HepG2 (cell line): Measurements from ENCODE around the gene CARD19. TPM values are rescaled to one million over a fixed set of nuclear protein-coding genes. Genes with fewer than 3 reads are reported as not detected.

Experiments used
- ATAC-seq: fragments of 200-7000 bp; cut with Tn5 transposase; 3 replicates; pipeline ENCODE4 v1.9.1; 2020; ENCODE audit warnings: mild to moderate bottlenecking, moderate library complexity
- BruUV-seq: library from RNA; stranded (reverse); fragments of 400-500 nt; replicated peaks from 2 replicates; lab custom pipeline; 2021; lab: Mats Ljungman, UMichigan
- CTCF ChIA-PET: fragments of 300-600 bp; formaldehyde crosslinking; extraction: SDS; loops from one replicate; lab custom pipeline; 2021; ENCODE audit warnings: low total read pairs, inconsistent platforms, low intra/inter-chr PET ratio; lab: Yijun Ruan, JAX
- POLR2A ChIA-PET: fragments of 350-600 bp; sonication (Branson Sonifier 250); formaldehyde crosslinking; loops from one replicate; lab custom pipeline; 2020; ENCODE audit warnings: antibody characterized with exemption, inconsistent platforms; lab: Yijun Ruan, JAX
- DNase-seq: peaks from one replicate; pipeline ENCODE4 v3.0.0-alpha.2; 2015; ENCODE audit warnings: low spot score
- FAIRE-seq: peaks from 3 replicates; lab custom pipeline; 2011; peaks lifted over from hg19 to GRCh38; lab: Jason Lieb, UNC
- H2AFZ ChIP-seq: one replicate; pipeline ENCODE4 v1.6.1; 2011; ENCODE audit warnings: low read length, inconsistent platforms
- H3K27ac ChIP-seq: fragments of 300-600 bp; 3 replicates; pipeline ENCODE4 v1.8.0; 2011; ENCODE audit warnings: mixed run types, mild to moderate bottlenecking, mixed read lengths, low read length, inconsistent platforms; ENCODE audit not compliant: insufficient read depth; ENCODE audit errors: extremely low read length
- H3K27me3 ChIP-seq, 2 experiments: fragments of 200-600 bp in 1 of 2; 2 replicates in 1 of 2; 3 replicates in 1 of 2; pipeline versions ENCODE4 v1.6.0 to v1.8.0; 2011; ENCODE audit warnings: low read length in 2 of 2, mild to moderate bottlenecking in 2 of 2, moderate library complexity in 2 of 2, inconsistent platforms in 1 of 2; ENCODE audit not compliant: insufficient read depth in 2 of 2, control insufficient read depth in 1 of 2
- H3K36me3 ChIP-seq, 2 experiments: fragments of 200-600 bp in 1 of 2; replicated peaks in 1 of 2; 2 replicates in 1 of 2; 3 replicates in 1 of 2; pipeline versions ENCODE4 v1.5.1 to v1.8.0; 2011; ENCODE audit warnings: low read length in 2 of 2, inconsistent platforms in 1 of 2; ENCODE audit not compliant: insufficient read depth in 2 of 2, control insufficient read depth in 1 of 2
- H3K4me1 ChIP-seq: 2 replicates; pipeline ENCODE4 v1.5.1; 2012; ENCODE audit warnings: low read length, inconsistent platforms; ENCODE audit not compliant: insufficient read depth
- H3K4me2 ChIP-seq: 2 replicates; pipeline ENCODE4 v1.6.0; 2011; ENCODE audit warnings: low read depth, low read length, inconsistent platforms
- H3K4me3 ChIP-seq, 3 experiments: fragments of 200-600 bp in 1 of 3; sonication (generic), shearing (Covaris generic) in 1 of 3; replicated peaks in 1 of 3; 2 replicates each; pipeline ENCODE4 v1.5.1; 2011 to 2016; ENCODE audit warnings: low read length in 3 of 3, inconsistent platforms in 2 of 3, low read depth in 2 of 3, mild to moderate bottlenecking in 2 of 3, control low read depth in 1 of 3, mixed read lengths in 1 of 3; ENCODE audit not compliant: insufficient read depth in 1 of 3
- H3K79me2 ChIP-seq: one replicate; pipeline ENCODE4 v1.6.1; 2011; ENCODE audit warnings: low read length, inconsistent platforms; ENCODE audit not compliant: insufficient read depth
- H3K9ac ChIP-seq: 2 replicates; pipeline ENCODE4 v1.6.0; 2011; ENCODE audit warnings: mild to moderate bottlenecking, low read depth, low read length, inconsistent platforms; ENCODE audit not compliant: insufficient read depth
- H3K9me3 ChIP-seq: 2 replicates; pipeline ENCODE4 v1.5.1; 2012; ENCODE audit warnings: mild to moderate bottlenecking, low read length
- H4K20me1 ChIP-seq: 2 replicates; pipeline ENCODE4 v1.6.0; 2011; ENCODE audit warnings: inconsistent platforms, mild to moderate bottlenecking, low read length, moderate library complexity; ENCODE audit not compliant: insufficient read depth
- CEBPG ChIP-seq: IDR thresholded peaks from 2 replicates; pipeline ENCODE4 v1.6.1; 2016
- SALL2 ChIP-seq: sonication (generic); formaldehyde crosslinking; IDR thresholded peaks from 2 replicates; pipeline ENCODE4 v1.8.1; 2023; ENCODE audit warnings: mild to moderate bottlenecking, missing genetic modification reagents, inconsistent platforms
- SOX13 ChIP-seq, 3 experiments: fragments of 450-650 bp in 1 of 3; sonication (generic) in 1 of 3; formaldehyde crosslinking in 1 of 3; IDR thresholded peaks in 2 of 3; conservative IDR thresholded peaks in 1 of 3; 2 replicates each; pipeline versions ENCODE4 v1.5.0 to v1.6.1; 2016 to 2020; ENCODE audit warnings: antibody characterized with exemption in 1 of 3, mild to moderate bottlenecking in 1 of 3, missing compliant biosample characterization in 1 of 3, missing genetic modification reagents in 1 of 3, moderate library complexity in 1 of 3
- SOX6 ChIP-seq, 2 experiments: fragments of 450-650 bp in 1 of 2; sonication (generic) in 1 of 2; formaldehyde crosslinking in 1 of 2; IDR thresholded peaks; 2 replicates each; pipeline versions ENCODE4 v1.4.0 to v1.6.1; 2017 to 2020; ENCODE audit warnings: antibody characterized with exemption in 1 of 2, mild to moderate bottlenecking in 1 of 2, missing genetic modification reagents in 1 of 2
- ZFY ChIP-seq: sonication (generic); formaldehyde crosslinking; IDR thresholded peaks from 2 replicates; pipeline ENCODE4 v1.4.0; 2020; ENCODE audit warnings: missing genetic modification reagents
- ZNF350 ChIP-seq: sonication (generic); formaldehyde crosslinking; IDR thresholded peaks from 2 replicates; pipeline ENCODE4 v1.4.0; 2020; ENCODE audit warnings: mild to moderate bottlenecking, low read depth, missing genetic modification reagents, borderline replicate concordance
- WGBS: methylation state at CpG from one replicate; pipeline ENCODE4 v1.1.6; 2017; ENCODE audit warnings: low lambda C conversion rate; 5-methylcytosine and 5-hydroxymethylcytosine counted together
- in situ Hi-C: cut with HindIII; loops from 2 replicates; pipeline ENCODE4 v1.10.0; 2017; ENCODE audit warnings: low pct_unique_long_range_greater_than_20kb; ENCODE audit not compliant: extremely low pct_ligation_motif_present
- intact Hi-C: fragments of 100-400 bp; cut with micrococcal nuclease; formaldehyde crosslinking; loops from one replicate; pipeline ENCODE4 v1.10.0; 2022; ENCODE audit not compliant: unreplicated experiment
- polyA plus RNA-seq, 8 experiments: library from polyadenylated mRNA; depleted of rRNA in 3 of 8; stranded (reverse) in 7 of 8; unstranded in 1 of 8; fragments of >200 nt; fragmentation: Illumina TruSeq in 4 of 8; extraction: Trizol in 4 of 8; gene quantifications; 2 replicates each; pipeline versions ENCODE4 v1.2.1 to v1.2.3, GENCODE V29; 2011 to 2016; ENCODE audit warnings: low read depth in 4 of 8, missing spikeins in 1 of 8, mixed read lengths in 1 of 8; ENCODE audit not compliant: insufficient read depth in 1 of 8
- total RNA-seq, 5 experiments: library from RNA; depleted of rRNA; stranded (reverse); fragments of >200 nt; fragmentation: Illumina TruSeq; extraction: Trizol; gene quantifications; 2 replicates each; pipeline ENCODE4 v1.2.3, GENCODE V29; 2016; ENCODE audit warnings: low read depth in 1 of 5
- TF ChIP-seq, protein P1 (sequence below): sonication (generic); formaldehyde crosslinking; IDR thresholded peaks from 2 replicates; pipeline ENCODE4 v1.5.1; 2020; ENCODE audit warnings: mild to moderate bottlenecking, missing genetic modification reagents, moderate library complexity
- TF ChIP-seq, protein P2 (sequence below): sonication (generic); formaldehyde crosslinking; IDR thresholded peaks from 2 replicates; pipeline ENCODE4 v1.4.0; 2020; ENCODE audit warnings: mild to moderate bottlenecking, low read depth, missing genetic modification reagents
- TF ChIP-seq, protein P3 (sequence below): sonication (generic); formaldehyde crosslinking; IDR thresholded peaks from 2 replicates; pipeline ENCODE4 v1.4.0; 2020; ENCODE audit warnings: missing genetic modification reagents, borderline replicate concordance

The CARD19 gene
- total and polyA plus RNA-seq, 2 of the 13 experiments (the other 11 are each of a cell fraction or from before 2014, with no cell fraction given): 18.4 to 47.2 TPM

DNA sequence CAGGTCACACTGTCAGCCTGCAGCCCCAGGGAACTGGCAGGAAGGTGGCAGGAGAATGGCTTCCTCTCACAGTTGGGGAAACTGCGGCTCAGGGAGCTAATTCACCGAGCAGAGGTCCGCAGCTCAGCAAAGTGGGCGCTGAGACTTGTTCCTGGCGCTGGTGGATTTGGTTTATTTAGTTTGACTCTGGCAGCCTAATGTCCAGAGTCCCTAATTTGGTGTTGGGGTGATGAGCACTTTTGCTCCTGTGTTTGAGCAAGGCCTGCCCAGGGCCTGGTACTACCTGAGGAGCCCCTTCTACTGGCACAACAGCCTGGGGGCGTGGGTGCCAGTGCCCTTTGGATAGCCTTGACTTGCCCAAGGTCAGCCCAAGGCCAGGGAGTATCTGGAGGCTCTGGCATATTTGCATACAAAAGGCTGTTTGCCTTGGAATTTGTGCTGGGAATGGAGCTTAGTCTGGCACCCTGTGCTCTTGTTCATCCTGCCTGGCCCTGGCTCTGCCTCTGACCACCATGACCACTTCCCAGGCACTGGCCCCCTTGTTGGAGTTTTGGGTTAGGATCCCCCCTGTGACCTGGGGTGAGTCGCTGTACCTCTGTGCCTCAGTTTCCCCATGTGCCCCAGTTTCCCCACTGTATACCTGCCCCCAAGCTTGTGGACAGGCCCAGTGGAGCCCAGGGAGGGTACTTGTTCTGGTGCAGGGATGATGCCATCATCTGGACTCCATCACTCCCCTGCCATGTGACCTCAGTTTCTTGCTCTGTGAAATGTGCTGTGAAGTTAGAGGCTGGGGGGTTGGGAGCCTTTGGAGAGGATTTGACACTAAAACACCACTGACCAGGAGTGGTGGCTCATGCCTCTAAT, 36.1 kb upstream of the CARD19 start:
- 43% methylated on average over 5 of the region's 7 CpGs for WGBS
- Histone ChIP-seq H4K20me1 (no peaks in the 10 kb centered on the region), H3K27me3 (peaks cover 7% of the 10 kb centered on the region in 2 experiments; a peak in 3 of 5 replicates), H3K4me2 (peak overlapping the region; percentile 71), H3K79me2 (no peaks in the 10 kb centered on the region), H3K9me3 (no peaks in the 10 kb centered on the region), H2AFZ (no peak overlapping the region), H3K36me3 (no peaks in the 10 kb centered on the region), H3K4me1 (peaks cover 66% of the 10 kb centered on the region), H3K4me3 (peak overlapping the region; percentile 28 to 64 (median 29); a peak in 4 of 6 replicates), H3K9ac (0 out of 2 replicates have a peak overlapping the region, but pooled peaks have one; percentile 25), H3K27ac (peak overlapping the region; percentile 36)
- no peak for DNase-seq
- ATAC-seq: no peak
- TSS peak; percentile 60 for BruUV-seq
- ChIA-PET CTCF (no interaction called here), POLR2A (interaction anchor here (0.5 to 0.9 kb wide), 3 partner anchors 22 to 56 kb away, joined by 3 read pairs; no protein-coding TSS in a partner anchor)
- in situ Hi-C loops: no loop called here
- intact Hi-C loops: loop anchor here (5.0 kb wide), 1 partner anchor 58 kb away; no protein-coding TSS in a partner anchor
- FAIRE-seq: no peak
- TF ChIP-seq ZFY (0 out of 2 replicates have a peak, but pooled peaks have one; percentile 21), ZNF350 (CRISPR knock-in tag) (no peak), SOX13 (IDR thresholded peaks at IDR 0.05) (no peak), SOX13 (CRISPR knock-in tag; conservative IDR thresholded peaks at IDR 0.05 in 1 of 2, IDR thresholded peaks at IDR 0.05 in 1 of 2) (peak in 1 of 2 experiments; percentile 55; a peak in 2 of 4 replicates), CEBPG (no peak), SALL2 (no peak), SOX6 (IDR thresholded peaks at IDR 0.05) (no peak), SOX6 (CRISPR knock-in tag; IDR thresholded peaks at IDR 0.05) (0 out of 2 replicates have a peak, but pooled peaks have one; percentile 26)
- TF ChIP-seq, protein P1, sequence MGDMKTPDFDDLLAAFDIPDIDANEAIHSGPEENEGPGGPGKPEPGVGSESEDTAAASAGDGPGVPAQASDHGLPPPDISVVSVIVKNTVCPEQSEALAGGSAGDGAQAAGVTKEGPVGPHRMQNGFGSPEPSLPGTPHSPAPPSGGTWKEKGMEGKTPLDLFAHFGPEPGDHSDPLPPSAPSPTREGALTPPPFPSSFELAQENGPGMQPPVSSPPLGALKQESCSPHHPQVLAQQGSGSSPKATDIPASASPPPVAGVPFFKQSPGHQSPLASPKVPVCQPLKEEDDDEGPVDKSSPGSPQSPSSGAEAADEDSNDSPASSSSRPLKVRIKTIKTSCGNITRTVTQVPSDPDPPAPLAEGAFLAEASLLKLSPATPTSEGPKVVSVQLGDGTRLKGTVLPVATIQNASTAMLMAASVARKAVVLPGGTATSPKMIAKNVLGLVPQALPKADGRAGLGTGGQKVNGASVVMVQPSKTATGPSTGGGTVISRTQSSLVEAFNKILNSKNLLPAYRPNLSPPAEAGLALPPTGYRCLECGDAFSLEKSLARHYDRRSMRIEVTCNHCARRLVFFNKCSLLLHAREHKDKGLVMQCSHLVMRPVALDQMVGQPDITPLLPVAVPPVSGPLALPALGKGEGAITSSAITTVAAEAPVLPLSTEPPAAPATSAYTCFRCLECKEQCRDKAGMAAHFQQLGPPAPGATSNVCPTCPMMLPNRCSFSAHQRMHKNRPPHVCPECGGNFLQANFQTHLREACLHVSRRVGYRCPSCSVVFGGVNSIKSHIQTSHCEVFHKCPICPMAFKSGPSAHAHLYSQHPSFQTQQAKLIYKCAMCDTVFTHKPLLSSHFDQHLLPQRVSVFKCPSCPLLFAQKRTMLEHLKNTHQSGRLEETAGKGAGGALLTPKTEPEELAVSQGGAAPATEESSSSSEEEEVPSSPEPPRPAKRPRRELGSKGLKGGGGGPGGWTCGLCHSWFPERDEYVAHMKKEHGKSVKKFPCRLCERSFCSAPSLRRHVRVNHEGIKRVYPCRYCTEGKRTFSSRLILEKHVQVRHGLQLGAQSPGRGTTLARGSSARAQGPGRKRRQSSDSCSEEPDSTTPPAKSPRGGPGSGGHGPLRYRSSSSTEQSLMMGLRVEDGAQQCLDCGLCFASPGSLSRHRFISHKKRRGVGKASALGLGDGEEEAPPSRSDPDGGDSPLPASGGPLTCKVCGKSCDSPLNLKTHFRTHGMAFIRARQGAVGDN (CRISPR knock-in tag): peak; percentile 27; the same call in 1 of the 2 replicates
- TF ChIP-seq, protein P2, sequence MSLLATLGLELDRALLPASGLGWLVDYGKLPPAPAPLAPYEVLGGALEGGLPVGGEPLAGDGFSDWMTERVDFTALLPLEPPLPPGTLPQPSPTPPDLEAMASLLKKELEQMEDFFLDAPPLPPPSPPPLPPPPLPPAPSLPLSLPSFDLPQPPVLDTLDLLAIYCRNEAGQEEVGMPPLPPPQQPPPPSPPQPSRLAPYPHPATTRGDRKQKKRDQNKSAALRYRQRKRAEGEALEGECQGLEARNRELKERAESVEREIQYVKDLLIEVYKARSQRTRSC (CRISPR knock-in tag): no peak
- TF ChIP-seq, protein P3, sequence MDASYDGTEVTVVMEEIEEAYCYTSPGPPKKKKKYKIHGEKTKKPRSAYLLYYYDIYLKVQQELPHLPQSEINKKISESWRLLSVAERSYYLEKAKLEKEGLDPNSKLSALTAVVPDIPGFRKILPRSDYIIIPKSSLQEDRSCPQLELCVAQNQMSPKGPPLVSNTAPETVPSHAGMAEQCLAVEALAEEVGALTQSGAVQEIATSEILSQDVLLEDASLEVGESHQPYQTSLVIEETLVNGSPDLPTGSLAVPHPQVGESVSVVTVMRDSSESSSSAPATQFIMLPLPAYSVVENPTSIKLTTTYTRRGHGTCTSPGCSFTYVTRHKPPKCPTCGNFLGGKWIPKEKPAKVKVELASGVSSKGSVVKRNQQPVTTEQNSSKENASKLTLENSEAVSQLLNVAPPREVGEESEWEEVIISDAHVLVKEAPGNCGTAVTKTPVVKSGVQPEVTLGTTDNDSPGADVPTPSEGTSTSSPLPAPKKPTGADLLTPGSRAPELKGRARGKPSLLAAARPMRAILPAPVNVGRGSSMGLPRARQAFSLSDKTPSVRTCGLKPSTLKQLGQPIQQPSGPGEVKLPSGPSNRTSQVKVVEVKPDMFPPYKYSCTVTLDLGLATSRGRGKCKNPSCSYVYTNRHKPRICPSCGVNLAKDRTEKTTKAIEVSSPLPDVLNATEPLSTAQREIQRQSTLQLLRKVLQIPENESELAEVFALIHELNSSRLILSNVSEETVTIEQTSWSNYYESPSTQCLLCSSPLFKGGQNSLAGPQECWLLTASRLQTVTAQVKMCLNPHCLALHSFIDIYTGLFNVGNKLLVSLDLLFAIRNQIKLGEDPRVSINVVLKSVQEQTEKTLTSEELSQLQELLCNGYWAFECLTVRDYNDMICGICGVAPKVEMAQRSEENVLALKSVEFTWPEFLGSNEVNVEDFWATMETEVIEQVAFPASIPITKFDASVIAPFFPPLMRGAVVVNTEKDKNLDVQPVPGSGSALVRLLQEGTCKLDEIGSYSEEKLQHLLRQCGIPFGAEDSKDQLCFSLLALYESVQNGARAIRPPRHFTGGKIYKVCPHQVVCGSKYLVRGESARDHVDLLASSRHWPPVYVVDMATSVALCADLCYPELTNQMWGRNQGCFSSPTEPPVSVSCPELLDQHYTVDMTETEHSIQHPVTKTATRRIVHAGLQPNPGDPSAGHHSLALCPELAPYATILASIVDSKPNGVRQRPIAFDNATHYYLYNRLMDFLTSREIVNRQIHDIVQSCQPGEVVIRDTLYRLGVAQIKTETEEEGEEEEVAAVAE (CRISPR knock-in tag): no peak
